ENCODE data around the gene PPP2R5B. TPM values are rescaled to one million over a fixed set of nuclear protein-coding genes. Genes with fewer than 3 reads are reported as not detected.

The PPP2R5B gene
- total RNA-seq, 1 experiment from 2014 or later = 14.0 TPM

GRCh38 chr11:64890522-64890939 is 34.0 kb upstream of the PPP2R5B start:
- Histone ChIP-seq H3K27ac (ENCODE audit: low read length) (peak overlapping the region; percentile 45; the same call in 1 of the 2 replicates), H3K9me3 (ENCODE audit: control insufficient read depth, insufficient read depth, low read depth, low read length) (no peaks in the 10 kb centered on the region), H3K36me3 (ENCODE audit: control insufficient read depth, insufficient read depth, low read length) (no peaks in the 10 kb centered on the region), H3K4me3 (ENCODE audit: low read depth in 2 of 2, low read length in 2 of 2) (no peak overlapping the region), H3K27me3 (ENCODE audit: control insufficient read depth, insufficient read depth, low read length) (no peaks in the 10 kb centered on the region), H3K4me1 (ENCODE audit: control insufficient read depth, insufficient read depth, low read length) (peaks cover 31% of the 10 kb centered on the region)
- ChIA-PET CTCF (interaction anchor here (0.7 kb wide), 1 partner anchor 16 kb away, joined by 5 read pairs; no protein-coding TSS in a partner anchor), POLR2A (no interaction called here)
- no peak for DNase-seq (ENCODE audit: low read depth, low spot score)
- ATAC-seq = no peak
- BruUV-seq (replicated peaks) = no TSS peak
- in situ Hi-C loops (cut with HindIII; ENCODE audit: low pct_unique_long_range_greater_than_20kb, low sequenced_read_pairs) (no loop called here), intact Hi-C loops (cut with micrococcal nuclease; ENCODE audit: unreplicated experiment) (no loop called here)
- no peak for TF ChIP-seq SIN3A (IDR thresholded peaks at IDR 0.05; ENCODE audit: borderline replicate concordance, insufficient read depth, low read depth, low read length)
- no peak for TF ChIP-seq POLR2AphosphoS5 (IDR thresholded peaks at IDR 0.05; ENCODE audit: low read depth, low read length)
- TF ChIP-seq, protein P1, sequence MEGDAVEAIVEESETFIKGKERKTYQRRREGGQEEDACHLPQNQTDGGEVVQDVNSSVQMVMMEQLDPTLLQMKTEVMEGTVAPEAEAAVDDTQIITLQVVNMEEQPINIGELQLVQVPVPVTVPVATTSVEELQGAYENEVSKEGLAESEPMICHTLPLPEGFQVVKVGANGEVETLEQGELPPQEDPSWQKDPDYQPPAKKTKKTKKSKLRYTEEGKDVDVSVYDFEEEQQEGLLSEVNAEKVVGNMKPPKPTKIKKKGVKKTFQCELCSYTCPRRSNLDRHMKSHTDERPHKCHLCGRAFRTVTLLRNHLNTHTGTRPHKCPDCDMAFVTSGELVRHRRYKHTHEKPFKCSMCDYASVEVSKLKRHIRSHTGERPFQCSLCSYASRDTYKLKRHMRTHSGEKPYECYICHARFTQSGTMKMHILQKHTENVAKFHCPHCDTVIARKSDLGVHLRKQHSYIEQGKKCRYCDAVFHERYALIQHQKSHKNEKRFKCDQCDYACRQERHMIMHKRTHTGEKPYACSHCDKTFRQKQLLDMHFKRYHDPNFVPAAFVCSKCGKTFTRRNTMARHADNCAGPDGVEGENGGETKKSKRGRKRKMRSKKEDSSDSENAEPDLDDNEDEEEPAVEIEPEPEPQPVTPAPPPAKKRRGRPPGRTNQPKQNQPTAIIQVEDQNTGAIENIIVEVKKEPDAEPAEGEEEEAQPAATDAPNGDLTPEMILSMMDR (IDR thresholded peaks at IDR 0.05) = no peak
- no peak for TF ChIP-seq REST (IDR thresholded peaks at IDR 0.05; ENCODE audit: insufficient read depth in 1 of 2, low read depth in 2 of 2, low read length in 1 of 2)
- no peak for TF ChIP-seq TCF7L2 (IDR thresholded peaks at IDR 0.05; ENCODE audit: low read depth, low read length)

- no TSS peak for BruUV-seq (replicated peaks)
- H3K27me3 ChIP-seq (ENCODE audit: control insufficient read depth, insufficient read depth, low read length) = no peaks in the 10 kb centered on the region
- intact Hi-C loops (cut with micrococcal nuclease; ENCODE audit: unreplicated experiment) = no loop called here
- ChIA-PET CTCF (no interaction called here), POLR2A (no interaction called here)
- ATAC-seq (no peak), DNase-seq (ENCODE audit: low read depth, low spot score) (no peak)
- no peak overlapping the region for H3K4me3 ChIP-seq (ENCODE audit: low read depth in 2 of 2, low read length in 2 of 2)
- no peak for TF ChIP-seq TCF7L2 (IDR thresholded peaks at IDR 0.05; ENCODE audit: low read depth, low read length)
- no peak for TF ChIP-seq POLR2AphosphoS5 (IDR thresholded peaks at IDR 0.05; ENCODE audit: low read depth, low read length)
- TF ChIP-seq REST (IDR thresholded peaks at IDR 0.05; ENCODE audit: insufficient read depth in 1 of 2, low read depth in 2 of 2, low read length in 1 of 2) = no peak
- no peak for TF ChIP-seq SIN3A (IDR thresholded peaks at IDR 0.05; ENCODE audit: borderline replicate concordance, insufficient read depth, low read depth, low read length)
- TF ChIP-seq, protein P1 (IDR thresholded peaks at IDR 0.05) = no peak
- no peaks in the 10 kb centered on the region for H3K9me3 ChIP-seq (ENCODE audit: control insufficient read depth, insufficient read depth, low read depth, low read length)
- H3K27ac ChIP-seq (ENCODE audit: low read length) = no peak overlapping the region
- H3K36me3 ChIP-seq (ENCODE audit: control insufficient read depth, insufficient read depth, low read length) = no peaks in the 10 kb centered on the region
- in situ Hi-C loops (cut with HindIII; ENCODE audit: low pct_unique_long_range_greater_than_20kb, low sequenced_read_pairs) = no loop called here
- peaks cover 31% of the 10 kb centered on the region for H3K4me1 ChIP-seq (ENCODE audit: control insufficient read depth, insufficient read depth, low read length)
Observed at GRCh38 chr11:64891215-64891848, 33.2 kb upstream of the PPP2R5B start.

Measured in Panc1 (cell line).